ENCODE data around the gene FBXO10.
"Not testable (repeated sequence)": the region's sequence is repeated elsewhere in the genome, so short reads cannot be mapped to it uniquely, and the experiment has no call there.

FBXO10 gene, protein sequence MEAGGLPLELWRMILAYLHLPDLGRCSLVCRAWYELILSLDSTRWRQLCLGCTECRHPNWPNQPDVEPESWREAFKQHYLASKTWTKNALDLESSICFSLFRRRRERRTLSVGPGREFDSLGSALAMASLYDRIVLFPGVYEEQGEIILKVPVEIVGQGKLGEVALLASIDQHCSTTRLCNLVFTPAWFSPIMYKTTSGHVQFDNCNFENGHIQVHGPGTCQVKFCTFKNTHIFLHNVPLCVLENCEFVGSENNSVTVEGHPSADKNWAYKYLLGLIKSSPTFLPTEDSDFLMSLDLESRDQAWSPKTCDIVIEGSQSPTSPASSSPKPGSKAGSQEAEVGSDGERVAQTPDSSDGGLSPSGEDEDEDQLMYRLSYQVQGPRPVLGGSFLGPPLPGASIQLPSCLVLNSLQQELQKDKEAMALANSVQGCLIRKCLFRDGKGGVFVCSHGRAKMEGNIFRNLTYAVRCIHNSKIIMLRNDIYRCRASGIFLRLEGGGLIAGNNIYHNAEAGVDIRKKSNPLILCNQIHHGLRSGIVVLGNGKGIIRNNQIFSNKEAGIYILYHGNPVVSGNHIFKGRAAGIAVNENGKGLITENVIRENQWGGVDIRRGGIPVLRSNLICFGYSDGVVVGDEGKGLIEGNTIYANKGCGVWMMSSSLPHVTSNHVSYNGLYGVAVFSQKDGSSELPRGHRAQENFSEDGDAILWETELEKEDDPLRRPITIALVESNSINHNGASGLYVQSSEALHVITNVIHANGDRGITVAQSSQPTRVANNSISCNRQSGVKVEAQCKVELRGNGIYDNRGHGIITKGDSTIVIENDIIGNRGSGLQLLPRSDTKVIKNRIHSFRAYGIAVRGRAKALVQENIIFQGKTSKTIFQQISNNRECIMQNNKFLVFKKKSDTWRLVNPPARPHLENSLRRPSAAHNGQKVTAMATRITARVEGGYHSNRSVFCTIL

DNA sequence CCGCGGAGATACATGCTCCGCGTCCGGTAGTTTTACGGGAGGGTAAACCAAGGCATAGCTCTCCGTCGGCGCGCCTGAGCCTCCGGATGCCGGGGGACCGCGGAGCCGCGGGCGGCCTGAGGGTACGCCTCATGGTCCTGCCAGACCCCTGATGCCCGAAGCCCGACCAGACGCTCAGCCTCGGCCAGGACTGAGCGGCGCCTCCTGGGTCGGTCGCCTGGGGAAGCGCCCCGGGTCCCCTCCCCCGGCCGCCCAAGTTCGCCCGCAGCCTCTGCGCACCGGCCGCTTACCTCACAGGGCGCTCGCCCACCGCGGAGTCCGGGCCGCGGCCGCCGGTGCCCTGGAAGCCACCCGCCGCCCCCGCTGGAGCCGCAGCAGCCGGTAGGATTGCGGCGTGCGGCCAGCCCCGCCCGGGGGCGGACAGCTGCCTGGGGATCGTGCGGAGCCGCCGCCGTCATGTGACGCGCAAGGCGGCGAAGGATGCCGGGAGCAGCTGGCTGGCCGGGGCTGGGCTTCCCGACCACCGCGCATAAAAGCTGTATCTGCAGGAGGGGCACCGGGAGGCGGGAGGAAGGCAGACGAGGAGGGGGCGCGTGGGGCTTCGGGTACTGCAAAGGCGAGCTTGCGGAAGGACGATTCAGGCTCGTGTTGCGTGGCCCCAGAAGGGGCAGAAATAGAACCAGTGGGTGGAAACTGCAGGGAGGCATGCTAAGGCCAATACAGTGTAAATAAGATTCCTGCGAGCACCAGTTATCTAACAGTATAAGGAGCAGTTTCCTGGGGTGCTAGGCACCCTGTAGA, at the start of gene FBXO10:
Gene FBXO10 (minus strand): TSS at position 460 of the 801 bp plus-strand sequence. CDS start 34,612 bp downstream, outside the sequence.
- DNase-seq, result peak; percentile 94

DNA sequence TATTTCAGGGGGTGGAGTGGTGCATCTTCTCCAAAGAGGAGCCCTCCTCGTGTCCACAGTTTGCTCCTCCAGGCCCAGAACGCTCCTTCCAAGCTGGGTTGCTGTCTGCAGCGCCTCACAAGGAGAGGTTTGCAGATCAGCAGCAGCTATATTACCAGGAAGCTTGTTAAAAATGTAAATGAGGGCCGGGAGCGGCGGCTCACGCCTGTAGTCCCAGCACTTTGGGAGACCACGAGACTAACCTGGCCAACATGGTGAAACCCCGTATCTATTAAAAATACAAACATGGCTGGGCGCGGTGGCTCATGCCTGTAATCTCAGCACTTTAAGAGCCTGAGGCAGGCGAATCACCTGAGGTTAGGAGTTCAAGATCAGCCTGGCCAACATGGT, 49.6 kb upstream of the FBXO10 start:
- DNase-seq, result no peak

DNA sequence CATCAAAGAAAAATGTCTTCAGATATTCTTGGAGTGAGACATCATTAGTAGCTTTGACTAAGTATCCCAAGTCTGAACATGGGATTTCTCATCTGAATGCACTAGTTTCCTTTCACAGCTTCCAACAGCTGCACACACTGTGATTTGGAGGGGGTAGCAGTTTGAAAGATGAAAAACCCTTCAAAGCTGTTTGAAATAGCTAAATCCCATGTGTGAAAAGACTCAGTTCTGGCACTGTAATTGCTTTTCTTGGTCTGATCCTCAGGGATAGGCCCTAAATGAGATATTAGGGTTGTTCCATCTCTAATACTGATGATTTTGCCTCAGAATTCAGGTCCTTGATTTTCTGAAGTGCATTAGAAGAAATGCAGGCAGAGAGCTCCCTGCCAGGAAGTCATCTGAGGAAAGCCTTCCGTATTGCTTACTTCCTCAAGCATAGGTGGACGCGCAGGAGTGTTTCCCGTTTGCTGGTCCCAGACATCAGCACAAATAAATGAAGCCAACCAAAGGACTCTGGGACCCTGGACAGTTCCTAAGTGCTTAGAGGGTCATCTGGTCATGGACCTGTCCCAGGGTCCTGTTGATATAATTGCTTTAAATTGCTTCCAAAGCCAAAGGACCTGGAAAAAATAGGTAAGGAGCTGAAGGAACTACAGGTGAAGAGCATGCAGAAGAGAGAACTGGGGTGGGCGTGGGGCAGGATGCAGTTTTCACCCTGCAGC, 49.0 kb upstream of the FBXO10 start:
- DNase-seq, result no peak

DNA sequence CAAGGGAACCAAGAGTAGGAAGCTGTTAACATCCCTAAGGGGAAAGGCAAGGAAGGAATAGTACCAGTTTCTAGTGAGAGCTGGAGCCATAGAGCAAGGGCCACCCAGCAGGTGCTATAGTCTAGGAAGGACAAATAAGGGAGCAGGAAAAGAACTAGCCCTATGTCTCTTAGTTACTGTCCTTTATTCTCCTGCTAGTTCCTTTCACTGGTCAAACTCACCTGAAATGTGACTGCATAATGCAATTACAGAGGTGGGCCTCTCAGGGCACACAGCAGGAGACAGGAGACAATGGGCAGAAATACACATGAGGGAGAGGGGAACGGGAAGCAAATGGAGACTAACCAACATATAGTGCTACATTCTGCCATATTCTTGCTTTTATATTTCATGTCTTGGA, 47.9 kb upstream of the FBXO10 start:
- peak; percentile 72 for DNase-seq

DNA sequence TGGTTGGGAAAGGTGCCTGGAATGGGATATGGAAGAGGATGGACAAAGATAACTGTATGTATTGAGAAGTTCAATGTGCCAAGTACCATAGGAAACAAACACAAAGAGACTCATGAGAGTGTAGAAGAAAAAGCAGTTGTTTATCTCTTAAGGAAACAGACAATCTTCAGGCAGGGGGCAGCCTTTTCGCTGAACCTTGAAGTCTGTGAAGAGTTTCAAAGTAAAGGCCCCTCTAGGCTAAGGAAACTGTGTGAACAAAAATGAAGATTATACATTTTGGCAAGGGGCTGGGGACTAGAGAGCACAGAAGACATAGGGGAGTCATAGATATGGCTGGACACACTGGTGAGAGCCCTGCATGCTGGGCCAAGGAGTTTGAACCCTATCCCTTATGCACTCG, 47.1 kb upstream of the FBXO10 start:
- DNase-seq, result no peak

DNA sequence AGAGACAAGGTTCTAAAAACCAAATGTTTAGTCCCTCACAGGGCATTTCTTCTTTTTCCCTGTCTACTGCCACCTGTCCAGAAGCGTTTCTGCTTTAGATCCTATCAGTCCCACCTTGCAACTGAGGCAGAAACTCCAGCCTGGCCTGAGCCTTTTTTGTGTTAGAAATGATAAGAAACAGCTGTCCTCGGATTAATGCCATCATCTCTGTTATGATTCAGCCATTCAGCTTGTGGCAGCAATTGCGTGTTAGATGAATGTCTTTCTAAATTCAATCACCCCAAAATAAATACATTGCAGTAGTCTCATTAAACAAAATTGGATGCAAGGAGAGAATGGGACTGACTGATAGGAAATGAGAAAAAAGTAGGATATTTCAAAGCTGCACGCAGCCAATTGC, 46.3 kb upstream of the FBXO10 start:
- DNase-seq, result no peak

DNA sequence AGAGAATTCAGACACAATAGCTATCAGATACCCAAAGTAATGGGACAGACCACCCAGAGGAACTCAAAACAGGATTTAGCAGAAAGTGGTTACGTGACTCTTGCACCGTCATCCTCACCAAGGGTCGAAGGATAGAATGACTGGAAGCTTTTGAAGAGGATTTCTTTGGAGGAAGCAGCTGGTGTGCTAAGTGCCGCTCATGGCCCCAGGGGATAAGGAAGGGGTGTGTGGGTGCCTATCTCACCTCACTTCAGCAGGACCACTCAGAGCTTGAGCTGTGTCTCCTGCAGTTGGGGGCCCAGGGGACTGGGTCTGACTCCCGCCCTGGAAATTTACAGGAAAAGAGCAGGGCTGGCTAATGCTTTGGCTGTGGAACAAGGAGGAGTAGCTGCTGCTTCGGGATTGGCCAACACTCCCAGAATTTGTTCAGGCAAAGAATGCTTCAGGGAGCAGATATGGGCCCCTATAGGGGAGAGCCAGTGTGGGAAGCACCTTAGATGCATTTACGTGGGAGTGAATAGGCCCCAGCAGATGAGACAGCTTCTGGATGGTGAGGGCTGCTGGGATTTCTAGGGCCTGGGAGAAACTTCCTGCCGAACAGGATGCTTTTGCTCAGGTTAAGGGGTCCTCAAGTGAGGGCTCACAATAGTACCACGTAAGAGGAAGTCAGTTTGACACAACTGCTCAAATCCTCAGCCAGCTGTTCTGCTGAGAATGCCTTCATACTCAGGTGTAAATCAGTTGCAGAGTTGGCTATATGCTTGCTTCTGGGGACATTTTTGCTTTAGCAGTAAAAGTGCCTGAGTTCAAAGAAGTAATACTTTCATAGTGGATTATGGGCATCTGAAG, 45.3 kb upstream of the FBXO10 start:
- DNase-seq, result peak; percentile 61

DNA sequence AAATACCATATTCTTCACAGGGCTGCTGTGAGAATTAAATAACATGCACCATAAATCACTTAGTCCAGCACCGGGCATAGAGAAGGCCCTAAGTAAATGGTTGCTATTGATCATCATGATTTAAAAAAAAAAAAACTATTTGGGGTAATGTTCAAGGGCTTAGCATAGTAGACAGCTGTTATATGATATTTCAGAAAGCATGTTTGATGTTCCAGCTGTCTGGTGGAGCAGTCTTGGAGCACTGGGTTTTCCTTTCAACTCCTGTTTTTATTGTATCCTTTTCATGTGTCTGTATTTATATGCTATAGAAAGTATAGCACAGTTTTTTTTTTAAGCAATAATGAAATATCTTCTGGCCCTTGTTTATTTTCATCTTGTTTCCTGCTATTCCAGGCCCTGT, 44.2 kb upstream of the FBXO10 start:
- peak; percentile 68 for DNase-seq

DNA sequence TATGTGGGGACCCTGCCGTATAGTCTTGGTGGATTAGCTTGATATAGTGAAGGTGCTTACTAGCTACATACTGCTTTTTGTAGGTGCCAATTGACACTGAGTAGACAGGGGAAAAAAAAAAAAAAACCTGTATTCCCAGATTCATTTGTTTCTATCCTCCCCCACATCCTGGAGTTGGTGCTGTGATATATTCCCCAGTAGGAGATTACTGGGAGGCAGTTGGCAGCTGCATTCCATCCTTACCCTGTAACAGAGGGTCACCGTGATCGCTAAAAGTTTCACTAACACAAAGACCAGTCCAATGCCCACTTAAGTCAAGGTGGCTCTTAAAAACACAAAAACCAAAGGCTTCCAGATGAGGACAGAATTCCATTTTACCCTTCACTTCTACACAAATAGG, 43.6 kb upstream of the FBXO10 start:
- DNase-seq, result peak; percentile 56

DNA sequence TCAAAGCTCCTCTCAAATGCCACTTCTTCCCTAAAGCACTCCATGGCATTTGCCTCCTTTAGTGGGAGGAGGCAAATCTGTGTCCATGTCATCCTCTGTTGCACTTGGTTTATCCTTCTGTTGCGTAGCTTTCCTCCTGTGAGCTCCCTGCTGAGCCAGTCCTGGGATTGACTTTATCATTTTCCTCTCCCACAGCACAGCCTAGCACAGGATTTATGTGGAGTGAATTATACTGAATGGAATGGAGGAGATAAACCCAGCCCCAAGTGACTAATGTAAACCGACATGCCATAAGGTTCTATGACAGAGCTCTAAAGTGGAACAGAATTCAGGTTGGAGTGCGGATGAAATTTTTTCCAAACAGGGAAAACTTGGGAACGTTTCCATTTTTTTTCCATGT, 42.6 kb upstream of the FBXO10 start:
- DNase-seq, result peak; percentile 66

DNA sequence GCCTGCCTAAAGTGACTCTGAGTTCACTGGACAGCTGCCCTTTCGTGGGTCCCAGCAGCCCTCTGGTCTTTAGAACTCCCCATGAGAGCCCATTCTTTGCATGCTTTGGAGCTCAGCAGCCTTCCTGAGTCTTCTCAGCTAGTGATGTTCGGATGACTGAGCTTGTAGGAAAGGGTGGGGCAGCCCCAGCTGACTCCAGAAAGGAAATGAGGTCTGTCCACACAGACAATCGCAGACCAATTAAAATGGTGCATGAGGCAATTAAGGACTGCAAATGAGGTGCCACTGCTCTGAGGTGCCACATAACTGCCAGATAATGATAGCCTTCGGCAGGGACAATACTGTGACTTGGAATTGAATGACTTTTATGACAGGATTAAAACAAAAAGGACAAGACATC, 41.7 kb upstream of the FBXO10 start:
- DNase-seq, result peak; percentile 96

DNA sequence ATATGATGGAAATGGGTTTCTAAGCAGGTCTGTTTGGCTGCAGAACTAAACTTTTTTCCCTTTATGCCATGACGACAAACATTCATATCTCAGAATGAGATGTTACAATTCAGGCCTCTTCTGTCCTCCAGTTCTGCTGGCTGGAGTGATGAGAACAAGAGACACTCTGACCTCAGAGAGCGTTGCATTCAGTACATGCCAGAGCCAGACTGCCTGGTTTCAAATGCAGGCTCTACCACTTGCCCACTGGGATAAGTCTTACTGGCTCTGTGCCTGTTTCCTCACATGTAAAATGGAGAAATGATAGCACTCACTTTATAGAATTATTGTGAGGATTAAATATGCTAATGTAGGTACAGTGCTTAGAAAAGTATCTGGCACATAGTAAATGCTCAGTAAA, 41.0 kb upstream of the FBXO10 start:
- no peak for DNase-seq

DNA sequence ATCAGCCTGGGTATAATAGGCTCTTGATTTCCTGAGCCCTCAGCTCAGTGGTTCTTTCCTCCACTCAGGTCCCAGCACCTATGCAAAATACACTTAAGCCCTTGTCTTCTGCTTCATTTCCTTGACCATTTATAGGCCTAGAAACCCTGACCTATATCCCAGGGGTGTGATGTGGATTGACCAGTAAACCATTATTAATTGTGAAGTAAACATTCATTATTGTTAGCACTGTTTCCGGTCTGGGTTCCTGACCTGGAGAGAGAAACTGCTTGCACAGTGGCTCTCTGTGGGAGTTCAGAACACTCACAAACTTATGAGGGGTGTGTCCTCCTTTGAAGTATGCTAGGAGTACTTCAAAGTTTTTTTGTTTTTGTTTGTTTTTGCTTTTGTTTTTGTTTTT, 35.8 kb upstream of the FBXO10 start:
- DNase-seq, result peak; percentile 45

DNA sequence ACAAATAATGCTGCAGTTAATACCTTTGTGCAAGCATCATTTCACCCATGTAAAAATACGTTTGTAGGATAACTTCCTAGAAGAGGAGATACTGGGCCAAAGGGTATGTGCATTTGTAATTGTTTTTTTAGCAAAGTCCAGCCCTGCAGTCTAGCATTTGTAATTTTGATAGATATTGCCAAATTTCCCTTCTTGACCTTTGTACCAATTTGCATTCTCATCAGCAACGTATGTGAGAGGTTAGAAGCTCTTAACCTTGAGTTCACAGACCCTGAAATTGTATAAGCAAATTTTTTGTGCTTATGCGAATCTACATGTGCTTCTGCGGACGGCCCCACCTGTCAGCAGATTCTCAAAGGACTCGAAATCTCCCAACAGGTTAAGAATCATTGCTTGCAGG, 34.8 kb upstream of the FBXO10 start:
- DNase-seq, result no peak

DNA sequence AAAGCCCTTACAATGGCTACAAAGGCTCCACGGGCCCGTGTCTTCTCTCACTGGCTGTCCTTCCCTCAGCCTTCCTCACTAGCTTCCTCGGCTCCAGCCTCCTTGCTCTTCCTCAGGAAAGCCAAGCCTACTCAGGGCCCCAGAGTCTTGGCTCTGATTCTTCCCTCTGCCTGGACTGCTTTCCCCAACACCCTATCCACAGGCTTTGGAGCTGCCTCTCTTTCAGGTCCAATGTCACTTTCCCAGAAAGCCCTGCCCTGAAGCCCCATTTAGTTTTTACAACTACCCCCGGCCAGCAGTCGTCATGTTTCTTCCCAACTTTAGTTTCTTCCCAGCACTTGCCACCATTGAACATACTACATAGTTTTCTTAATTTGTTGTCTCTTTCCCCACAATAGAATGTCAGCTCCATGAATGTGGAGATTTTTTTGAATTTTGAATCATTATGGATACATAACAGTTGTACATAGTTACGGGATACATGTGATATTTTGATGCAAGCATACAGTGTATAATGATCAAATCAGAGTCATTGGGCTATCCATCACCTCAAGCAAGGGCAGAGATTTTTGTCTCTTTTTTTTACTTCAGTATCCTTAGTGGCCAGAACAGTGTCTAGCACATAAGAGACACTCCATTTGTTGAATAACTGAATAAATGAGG, 33.7 kb upstream of the FBXO10 start:
- DNase-seq, result no peak

DNA sequence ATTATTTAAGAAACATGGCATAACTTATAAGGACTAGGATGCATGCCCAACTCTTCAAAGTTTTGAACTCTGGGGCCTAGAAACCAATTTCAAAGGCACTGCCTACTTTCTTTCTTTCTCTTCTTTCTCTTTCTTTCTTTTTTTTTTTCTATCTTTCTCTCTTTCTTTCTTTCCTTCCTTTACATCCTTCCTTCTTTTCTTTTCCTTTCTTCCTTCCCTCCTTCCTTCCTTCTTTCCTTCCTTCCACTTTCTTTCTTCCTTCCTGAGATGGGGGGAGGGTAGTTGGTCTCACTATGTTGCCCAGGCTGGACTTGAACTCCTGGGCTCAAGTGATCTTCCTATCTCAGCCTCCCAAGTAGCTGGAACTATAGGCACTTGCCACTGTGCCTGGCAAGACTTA, 32.1 kb upstream of the FBXO10 start:
- DNase-seq, result no peak

DNA sequence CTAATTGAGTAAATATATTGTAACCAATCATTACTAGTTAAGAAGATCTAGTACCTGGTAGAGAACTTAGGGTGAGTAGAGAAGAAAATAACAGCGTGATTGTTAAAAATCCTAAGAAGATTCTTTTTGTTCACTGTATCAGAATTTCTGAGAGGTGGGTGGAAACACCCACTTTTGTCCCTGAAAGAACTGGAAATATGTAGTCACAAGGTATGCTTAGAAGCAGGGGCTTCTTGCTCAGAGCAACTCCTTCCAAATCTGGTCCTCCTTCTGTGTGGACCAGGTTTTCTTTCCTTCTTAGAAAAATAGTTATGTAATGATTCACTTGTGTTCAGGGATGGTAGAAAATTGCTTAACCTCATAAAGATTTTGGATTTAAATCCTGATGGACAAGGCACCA, 28.1 kb upstream of the FBXO10 start:
- DNase-seq, result no peak

DNA sequence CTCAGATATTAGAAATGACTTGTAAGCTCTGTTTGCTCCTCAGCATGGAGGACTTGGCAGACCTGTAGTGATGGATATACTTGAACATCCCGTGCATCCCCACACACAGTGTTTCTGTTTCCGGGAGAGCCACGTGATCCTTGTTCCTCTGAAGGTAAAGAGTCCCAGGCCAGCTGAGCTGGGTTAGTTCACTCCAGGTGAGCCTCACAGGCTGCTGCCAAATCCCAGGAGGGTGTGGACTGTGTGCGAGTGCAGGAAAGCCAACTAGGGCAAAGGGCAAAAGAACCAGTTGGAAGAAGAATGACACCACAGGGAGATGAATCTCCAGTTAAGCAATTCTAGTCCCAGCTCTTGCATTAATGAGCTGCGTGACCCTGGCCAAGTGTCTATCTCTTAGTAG, 26.6 kb upstream of the FBXO10 start:
- peak; percentile 57 for DNase-seq

DNA sequence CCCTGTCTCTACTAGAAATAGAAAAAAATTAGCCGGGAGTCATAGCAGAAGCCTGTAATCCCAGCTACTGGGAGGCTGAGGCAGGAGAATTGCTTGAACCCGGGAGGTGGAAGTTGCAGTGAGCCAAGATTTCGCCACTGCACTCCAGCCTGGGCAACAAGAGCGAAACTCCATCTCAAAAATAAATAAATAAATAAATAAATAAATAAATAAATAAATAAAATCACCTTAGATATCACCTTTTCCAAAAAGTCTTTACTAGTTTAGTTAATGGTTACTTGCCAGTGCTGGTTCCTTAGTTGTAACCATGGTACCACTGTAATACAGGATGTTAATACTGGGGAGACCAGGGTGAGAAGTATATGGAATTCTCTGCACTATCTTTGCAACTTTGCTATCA, 25.9 kb upstream of the FBXO10 start:
- DNase-seq, result not testable (repeated sequence)

DNA sequence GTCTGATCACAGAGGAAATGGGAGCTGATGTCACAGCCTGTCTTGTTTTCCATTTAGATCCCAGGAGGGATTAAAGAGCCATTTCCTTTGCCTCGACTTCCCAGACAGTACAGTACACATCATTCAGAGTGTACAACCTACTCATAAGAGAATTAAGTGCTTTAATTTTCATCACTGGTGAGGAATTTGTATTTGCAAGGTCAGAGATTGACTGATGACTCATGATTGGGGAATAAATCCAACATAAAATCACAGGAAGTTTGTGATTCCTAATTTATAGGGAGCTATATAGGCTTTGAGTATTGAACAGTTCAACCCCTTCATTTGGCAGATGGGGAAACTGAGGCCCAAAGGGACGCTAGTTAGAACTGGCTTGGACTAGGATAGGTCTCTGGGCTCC, 20.3 kb upstream of the FBXO10 start:
- no peak for DNase-seq

Measured in NCI-H69 (cell line).